GM19467 (cell line): ENCODE measurements around the gene BCAR1.
"Not testable (repeated sequence)": the region's sequence is repeated elsewhere in the genome, so short reads cannot be mapped to it uniquely, and the experiment has no call there.

Source experiments
- ATAC-seq: cut with Tn5 transposase; IDR thresholded peaks from one replicate; pipeline ENCODE4 v1.9.1; 2021; ENCODE audit warnings: mild to moderate bottlenecking, moderate library complexity; ENCODE audit not compliant: unreplicated experiment

The BCAR1 gene

DNA sequence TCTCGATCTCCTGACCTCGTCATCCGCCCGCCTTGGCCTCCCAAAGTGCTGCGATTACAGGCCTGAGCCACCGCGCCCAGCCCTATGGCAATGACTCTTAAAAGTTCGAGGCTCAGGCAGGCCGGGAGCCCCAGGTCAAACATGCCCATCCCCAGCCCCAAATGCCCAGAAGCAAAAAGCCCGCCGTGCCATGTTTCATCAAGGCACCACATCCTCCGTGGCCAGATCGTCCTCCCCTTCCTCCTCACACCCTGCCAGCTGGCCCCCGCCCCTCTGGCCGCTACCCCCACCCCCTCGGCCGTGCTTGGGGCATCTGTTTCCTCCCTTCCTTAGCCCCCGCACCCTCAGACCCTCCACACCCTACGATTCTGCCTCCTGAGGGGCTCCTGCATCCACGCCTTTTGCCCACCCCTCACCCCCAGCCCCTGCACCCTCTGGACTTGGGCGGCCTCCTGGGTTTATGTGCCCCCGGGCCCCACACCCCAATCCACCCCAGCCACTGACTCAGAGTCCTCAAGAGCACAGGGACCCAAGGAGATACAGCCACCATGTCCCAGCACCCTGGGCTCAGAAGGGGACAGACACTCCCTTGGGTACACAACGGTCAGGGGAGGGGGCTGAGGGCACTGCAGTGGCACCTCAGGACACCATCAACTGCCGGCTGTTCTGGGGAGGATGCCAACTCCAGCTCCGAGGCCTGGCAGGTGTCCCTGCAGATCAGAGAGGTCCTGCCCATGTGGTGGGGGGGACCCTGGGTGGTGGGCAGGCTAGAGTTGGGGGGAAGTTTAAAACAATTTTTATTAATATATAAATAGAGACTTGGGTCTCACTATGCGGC, 25.5 kb downstream of the BCAR1 start:
- no peak for ATAC-seq

DNA sequence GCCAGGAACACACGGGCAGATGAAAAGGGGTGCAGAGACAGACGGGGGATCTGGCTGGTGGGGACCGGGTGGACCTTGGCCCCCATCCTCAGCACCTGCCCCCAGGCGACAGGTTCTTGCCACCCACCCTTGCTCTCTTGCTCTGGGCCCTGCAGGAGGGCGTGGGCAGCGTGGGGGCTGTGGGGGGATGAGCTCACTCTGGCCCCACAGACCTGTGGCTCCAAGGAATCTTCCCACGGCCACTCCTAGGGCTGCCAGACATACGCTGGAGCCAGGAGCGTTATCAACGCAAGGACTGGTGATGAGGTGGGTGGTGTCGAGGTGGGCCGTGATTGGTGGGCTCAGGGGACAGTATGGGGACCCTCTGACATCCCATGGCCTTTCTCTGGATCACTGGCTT, 26.3 kb downstream of the BCAR1 start:
- ATAC-seq: no peak

DNA sequence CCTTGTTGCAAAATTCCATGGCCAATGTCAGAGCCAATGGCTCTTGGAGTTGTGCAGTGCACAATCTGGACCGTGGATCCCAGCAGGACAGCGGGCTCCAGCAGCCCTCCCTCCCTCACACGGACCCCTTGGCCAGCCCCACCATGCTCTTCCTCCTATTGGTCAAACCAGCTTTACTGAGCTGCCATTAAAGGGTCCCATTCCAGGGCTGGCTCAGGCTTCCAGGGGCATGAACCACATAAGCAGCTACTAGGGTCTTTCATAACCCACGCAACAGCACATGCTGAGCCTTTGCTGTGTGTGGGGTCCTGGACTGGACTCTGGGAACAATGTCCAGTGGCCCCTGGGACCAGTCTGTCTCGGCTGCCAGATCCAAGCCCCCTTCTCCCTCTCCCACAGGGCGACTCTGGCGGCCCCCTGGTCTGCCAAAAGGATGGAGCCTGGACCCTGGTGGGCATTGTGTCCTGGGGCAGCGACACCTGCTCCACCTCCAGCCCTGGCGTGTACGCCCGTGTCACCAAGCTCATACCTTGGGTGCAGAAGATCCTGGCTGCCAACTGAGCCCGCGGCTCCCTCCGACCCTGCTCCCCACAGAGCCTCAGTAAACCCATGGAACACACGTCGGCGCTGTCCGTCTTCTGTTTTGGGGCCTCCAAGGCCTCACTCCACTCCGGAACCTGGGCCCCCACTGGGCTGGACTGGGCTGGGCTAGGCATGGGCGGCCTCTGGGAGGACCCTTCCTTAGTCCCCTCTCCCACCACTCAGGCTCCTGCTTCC, 26.9 kb downstream of the BCAR1 start:
- no peak for ATAC-seq

DNA sequence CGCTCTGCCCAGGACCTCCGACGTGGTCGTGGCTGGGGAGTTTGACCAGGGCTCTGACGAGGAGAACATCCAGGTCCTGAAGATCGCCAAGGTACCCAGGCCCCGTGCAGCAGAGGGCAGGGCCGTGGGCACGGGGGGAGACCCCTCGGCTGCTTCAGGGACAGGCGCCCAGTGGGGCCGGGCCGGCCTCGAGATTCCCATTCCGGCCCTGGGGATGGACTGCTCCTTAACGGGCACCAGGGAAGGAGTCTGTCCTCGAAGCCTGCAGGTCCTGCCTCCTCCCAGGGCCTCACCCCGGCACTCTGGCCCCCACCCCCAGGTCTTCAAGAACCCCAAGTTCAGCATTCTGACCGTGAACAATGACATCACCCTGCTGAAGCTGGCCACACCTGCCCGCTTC, 28.3 kb downstream of the BCAR1 start:
- not testable (repeated sequence) for ATAC-seq

DNA sequence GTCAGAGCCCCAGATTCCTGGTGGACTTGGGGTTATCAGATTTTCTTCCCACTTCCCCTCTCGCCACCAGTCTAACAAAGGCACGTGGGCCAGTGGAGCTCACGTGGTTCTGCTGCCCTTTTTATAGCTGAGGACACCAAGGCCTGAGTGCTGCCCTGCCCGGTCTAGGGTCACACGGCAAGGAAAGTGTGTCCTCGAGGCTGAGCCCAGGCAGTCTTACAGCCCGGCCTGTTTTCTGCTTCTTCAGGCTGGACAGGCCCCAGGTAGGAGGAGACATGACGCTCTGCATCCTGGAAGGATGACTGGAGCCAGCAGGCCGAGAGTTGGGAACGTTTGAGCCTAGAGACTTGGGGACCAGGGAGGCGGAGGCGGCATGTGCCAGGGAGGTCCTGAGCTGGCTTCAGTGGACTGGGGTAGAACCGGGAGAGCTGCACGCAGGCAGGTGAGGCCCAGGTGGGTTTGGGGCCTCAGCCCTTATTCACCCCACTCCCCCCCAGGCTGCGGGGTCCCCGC, 29.1 kb downstream of the BCAR1 start:
- no peak for ATAC-seq

DNA sequence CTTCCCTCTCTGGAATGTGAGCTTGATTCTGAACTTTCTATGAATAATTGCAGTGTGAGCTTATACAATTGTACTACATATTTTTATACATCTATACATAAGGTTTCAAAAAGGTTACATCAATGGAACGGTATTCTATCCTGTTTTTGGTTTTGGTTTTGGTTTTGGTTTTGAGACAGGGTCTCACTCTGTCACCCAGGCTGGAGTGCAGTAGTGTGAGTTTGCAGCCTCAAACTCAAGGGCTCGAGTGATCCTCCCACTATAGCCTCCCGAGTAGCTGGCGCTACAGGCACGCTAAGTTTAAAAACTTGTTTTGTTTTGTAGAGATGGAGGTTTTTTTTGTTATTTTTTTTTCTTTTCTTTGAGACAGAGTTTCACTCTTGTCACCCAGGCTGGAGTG, 31.6 kb downstream of the BCAR1 start:
- peak; percentile 71 for ATAC-seq

DNA sequence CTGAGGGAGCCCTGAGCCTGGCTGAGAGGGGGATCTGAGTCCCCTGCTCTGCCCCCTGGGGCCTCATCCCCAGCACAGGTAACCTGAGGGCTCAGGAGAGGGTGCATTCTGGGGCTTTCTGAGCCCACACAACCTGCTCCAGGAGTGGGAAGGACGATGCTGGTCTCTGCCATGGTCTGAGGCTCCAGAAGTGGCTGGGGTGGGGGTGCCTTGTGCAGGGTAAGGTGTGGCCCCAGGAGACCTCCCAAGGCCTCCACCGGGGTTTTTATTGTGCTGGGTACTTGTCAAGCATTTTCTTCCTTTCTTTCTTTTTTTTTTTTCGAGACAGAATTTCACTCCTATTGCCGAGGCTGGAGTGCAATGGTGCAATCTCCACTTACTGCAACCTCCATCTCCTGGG, 32.3 kb downstream of the BCAR1 start:
- no peak for ATAC-seq

DNA sequence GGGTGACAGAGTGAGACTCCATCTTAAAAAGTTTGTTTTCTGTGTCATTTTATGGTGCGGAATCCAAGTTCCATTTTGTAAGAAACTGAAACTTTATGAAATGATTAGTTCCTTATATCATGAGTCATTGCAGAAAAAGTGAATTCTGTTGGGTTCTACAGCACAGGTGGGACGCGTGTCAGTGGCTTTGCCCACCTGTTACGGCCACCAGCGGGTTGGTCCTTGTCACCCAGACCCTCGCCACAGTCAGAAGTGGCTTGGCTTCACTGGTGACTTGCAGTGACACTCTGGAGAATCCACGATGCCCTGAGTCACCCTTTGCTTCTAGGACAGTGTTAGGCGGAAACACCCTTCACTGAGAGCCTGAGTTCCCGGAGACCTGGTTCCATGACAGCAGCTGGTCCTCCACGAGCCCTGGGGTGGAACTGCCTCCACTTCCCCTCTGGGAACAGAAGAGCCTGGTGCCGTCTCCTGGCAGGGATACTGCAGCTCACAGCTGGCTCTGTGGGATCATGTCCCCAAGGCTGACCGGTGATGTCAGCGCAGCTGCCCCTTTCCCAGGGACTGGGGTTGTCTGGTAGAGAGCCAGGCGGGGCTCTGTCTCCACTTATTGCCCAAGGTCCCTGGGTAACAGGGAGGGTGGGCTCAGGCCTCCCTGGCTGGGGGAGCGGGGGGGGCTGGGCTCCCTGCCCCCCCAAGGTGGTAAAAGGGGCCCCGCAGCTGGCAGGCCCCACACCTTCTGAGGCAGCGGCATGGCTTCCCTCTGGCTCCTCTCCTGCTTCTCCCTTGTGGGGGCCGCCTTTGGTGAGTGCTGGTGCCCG, 33.0 kb downstream of the BCAR1 start, which contains the start of gene CTRB1:
Gene CTRB1 (plus strand): TSS at position 733 of the 821 bp plus-strand sequence. CDS start 20 bp downstream, at position 753.
- peak; percentile 53 for ATAC-seq

DNA sequence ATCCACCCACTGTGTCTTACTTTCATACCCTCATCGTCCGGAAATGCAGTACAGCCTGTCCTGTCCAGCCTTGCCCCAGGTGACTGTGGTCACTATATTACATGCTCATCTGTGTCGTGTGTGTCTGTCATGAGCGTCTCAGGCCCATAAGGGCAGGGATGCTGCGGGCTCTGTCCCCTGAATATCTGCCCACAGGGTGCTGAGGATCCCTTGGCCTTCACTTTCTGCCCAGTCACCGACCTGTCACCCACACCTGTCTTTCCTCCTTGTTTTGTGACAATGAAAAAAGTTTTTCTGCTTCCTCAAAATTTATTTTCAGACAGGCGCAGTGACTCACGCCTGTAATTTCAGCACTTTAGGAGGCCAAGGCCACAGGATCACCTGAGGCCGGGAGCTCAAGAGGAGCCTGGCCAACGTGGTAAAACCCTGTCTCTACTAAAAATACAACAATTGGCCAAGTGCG, 34.0 kb downstream of the BCAR1 start:
- ATAC-seq: no peak

DNA sequence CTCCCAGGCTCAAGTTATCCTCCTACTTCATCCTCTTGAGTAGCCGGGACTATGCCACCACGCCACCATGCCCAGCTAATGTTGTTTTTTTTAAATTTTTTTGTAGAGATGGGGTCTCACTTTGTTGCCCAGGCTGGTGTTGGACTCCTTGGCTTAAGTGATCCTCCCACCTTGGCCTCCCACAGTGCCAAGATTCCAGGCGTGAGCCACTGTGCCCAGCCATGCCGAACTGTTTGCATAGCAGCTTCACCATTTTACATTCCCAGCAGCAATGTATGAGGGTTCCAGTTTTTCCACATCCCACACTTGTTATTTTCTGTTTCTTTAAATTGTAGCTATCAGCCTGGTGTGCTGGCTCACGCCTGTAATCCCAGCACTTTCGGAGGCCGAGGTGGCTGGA, 34.8 kb downstream of the BCAR1 start:
- ATAC-seq: no peak

DNA sequence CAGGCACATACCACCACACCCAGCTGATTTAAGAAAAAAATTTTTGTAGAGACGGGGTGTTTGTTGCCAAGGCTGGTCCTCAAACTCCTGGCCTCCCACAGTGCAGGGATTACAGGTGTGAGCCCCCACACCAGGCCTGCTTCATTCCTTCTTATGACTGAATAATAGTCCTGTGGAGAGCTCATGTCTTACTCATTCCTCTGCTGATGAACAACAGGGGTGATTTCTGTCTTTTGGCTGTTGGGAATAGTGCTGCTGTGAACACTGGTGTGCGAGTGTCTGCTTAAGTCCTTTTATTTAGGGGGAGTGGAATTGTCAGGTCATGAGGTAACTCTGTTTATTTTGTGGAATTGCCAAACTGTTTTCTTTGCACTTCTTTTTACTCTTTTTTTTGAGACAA, 35.3 kb downstream of the BCAR1 start:
- no peak for ATAC-seq

DNA sequence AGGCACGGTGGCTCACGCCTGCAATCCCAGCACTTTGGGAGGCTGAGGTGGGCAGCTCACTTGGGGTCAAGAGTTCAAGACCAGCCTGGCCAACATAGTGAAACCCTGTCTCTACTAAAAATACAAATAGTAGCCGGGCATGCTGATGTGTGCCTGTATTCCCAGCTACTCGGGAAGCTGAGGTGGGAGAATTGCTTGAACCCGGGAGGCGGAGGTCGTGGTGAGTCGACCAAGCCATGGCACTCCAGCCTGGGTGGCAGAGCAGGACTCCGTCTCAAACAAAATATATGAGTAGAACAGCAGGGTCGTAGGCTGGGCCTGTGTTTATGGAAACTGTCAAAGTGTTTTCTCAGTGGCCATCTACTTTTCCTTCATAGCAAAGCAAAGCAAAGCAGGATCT, 40.1 kb downstream of the BCAR1 start:
- ATAC-seq: not testable (repeated sequence)

DNA sequence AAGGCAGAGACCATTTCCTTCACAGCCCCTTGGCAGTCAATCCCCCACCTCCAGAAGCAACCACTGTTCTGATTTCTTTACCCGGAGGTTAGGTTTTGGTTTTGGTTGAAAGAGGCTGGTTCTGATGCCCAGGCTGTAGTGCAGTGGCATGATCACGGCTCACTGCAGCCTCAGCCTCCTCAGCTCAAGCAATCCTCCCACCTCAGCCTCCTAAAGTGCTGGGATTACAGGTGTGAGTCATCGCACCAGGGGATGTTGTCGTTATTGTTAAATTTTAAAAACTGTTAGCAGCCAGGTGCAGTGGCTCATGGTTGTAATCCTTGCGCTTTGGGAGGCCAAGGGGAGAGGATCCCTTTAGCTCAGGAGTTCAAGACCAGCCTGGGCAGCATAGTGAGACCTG, 41.5 kb downstream of the BCAR1 start:
- no peak for ATAC-seq

DNA sequence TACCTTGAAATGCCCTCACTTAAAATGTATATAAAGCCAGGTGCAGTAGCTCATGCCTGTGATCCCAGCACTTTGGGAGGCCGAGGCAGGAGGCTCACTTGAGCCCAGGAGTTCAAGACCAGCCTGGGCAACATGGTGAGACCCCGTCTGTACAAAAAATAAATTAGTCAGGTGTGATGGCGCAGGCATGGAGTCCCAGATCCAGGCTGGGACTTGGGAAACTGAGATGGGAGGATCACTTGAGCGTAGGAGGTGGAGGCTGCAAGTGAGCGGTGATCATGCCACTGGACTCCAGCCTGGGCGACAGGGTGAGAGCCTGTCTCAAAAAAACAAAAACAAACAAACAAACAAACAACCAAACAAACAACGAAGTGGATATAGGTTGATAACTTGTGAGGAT, 41.9 kb downstream of the BCAR1 start:
- not testable (repeated sequence) for ATAC-seq

DNA sequence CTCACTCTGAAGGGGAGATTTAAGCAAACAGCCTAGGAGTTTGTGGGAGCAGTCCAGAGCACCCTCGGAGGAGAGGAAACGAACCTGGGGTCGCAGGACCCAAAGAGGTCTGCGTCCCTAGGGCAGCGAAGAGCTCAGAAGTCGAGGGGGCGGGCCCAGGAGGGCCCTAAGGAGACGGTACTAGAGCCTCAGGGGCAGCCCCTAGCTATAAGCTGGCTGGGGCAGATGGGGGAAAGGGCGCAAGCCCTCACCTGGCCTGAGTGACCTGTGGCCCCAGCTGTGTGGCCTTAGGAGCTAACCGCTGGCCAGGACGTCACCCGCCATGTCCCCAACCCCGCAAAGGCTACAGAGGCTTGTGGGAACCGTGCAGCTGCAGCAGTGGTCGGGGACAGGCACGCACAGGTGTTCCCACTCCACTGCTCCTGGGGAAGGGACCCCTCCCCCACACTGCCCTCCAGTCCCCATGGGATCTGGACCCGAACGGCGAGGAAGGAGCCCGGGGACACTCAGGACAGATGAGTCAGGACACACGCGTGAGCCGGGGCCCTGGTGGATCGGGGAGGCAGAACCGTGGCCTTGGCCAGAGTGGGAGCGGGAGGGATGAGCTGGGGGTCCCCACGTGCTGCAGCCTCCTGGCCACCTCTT, 42.4 kb downstream of the BCAR1 start:
- no peak for ATAC-seq

DNA sequence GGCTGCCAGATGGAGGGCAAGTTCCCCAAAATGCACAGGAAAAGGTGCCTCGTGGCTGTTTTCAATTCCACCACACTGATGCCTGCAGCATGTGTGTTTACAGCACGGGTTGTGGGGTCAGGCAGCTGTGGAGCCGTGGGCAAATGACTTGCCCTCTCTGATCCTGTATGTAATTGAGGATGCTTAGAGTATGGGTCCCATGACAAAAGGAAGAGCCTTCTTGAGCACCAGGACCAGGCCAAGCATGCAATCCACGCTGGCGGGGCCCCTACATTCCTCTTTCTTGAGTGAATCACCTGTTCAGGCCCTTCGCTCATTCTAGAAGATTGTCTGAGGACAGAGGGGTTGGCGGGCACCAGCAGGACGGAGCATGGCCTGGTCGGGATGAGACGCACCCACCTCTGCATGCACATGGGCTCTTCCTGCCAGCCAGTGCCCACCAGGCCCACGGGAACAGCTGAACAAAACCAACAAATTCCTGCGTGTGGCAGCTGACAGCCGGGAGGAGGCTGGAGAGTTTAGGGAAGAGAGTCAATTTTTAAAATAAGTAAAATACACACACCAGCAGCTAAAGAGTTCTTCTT, 43.1 kb downstream of the BCAR1 start:
- no peak for ATAC-seq

DNA sequence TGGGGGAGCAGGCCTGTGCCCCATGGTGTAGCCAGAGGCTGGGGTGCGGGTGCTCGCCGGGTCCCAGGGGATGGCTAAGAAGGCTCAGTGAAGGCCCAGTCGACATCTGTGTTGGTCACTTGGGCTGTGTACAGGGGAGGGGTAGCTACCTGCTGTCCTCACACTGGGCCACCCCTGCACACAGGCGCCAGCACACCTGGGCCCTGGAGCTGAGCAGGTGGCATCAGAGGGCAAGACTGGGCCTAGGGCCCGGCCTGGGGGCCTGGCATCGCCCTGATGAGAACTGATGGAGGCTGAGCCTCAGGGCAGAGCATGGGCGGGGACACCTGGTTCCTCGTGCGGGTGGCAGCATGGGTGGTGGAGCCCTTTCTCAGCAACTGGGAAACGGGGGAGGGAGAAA, 43.6 kb downstream of the BCAR1 start:
- no peak for ATAC-seq

DNA sequence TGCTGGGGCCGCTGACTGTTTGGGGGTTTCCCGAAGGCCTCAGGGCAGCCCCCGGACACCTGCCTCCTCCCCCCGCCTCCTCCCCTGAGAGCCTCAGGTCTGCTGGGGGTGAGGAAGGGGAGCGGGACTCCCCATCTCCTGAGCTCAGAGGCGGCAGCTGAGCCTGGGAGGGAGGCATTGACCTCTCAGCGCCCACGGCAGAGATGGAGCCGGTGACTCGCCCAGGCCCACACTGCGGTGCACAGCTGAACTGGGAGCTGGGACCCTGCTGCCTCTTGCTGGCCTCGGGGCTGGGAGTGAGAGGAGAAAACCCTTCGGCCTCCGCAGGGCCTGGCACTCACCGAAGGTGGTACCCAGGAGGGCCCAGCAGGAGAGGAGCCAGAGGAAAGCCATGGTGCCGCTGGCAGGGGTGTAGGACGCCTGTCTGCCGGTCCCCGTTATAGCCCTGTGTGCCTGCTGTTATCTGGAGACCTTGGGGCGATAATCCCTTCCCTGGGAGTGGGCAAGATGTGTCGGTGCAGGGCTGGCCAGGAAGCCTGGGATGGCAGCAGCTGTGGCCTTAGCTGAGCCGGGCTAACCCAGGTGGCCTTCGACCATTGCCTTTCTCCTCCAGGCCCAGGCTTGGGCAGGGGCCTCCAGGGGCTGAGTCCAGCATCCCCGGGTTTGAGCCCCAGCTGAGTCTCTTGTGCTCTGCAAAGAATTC, 44.5 kb downstream of the BCAR1 start, which contains the start of gene CTRB2:
Gene CTRB2 (minus strand): TSS at position 413 of the 703 bp plus-strand sequence. CDS start 20 bp downstream, at position 393.
- ATAC-seq: no peak
